H9 (cell line): ENCODE results near the gene PIK3C3. TPM values are rescaled to one million over a fixed set of nuclear protein-coding genes. Genes with fewer than 3 reads are reported as not detected.

ENCODE experiments used
- DNase-seq: peaks from one replicate; pipeline ENCODE4 v3.0.0-alpha.2; 2017
- H2AFZ ChIP-seq: one replicate; pipeline ENCODE4 v1.6.1; 2013; ENCODE audit warnings: mild to moderate bottlenecking, low read length, control low read depth, moderate library complexity
- H2AK5ac ChIP-seq: 2 replicates; pipeline ENCODE4 v1.6.1; 2013; ENCODE audit warnings: low read length, control low read depth, mixed read lengths; ENCODE audit not compliant: insufficient read length
- H2BK120ac ChIP-seq: one replicate; pipeline ENCODE4 v1.6.1; 2013; ENCODE audit warnings: low read depth, mild to moderate bottlenecking, low read length, control low read depth, inconsistent platforms; ENCODE audit not compliant: poor library complexity, severe bottlenecking
- H2BK12ac ChIP-seq: 2 replicates; pipeline ENCODE4 v1.6.1; 2013; ENCODE audit warnings: low read length, control low read depth, mixed read lengths, low read depth; ENCODE audit not compliant: insufficient read length
- H2BK15ac ChIP-seq: 2 replicates; pipeline ENCODE4 v1.6.1; 2013; ENCODE audit warnings: low read depth, low read length, control low read depth
- H2BK20ac ChIP-seq: one replicate; pipeline ENCODE4 v1.6.1; 2013; ENCODE audit warnings: low read depth, mild to moderate bottlenecking, low read length, control low read depth, inconsistent platforms; ENCODE audit not compliant: poor library complexity, severe bottlenecking
- H2BK5ac ChIP-seq: 2 replicates; pipeline ENCODE4 v1.6.1; 2013; ENCODE audit warnings: low read length, control low read depth, mixed read lengths; ENCODE audit not compliant: insufficient read length
- H3K14ac ChIP-seq: 2 replicates; pipeline ENCODE4 v1.6.1; 2013; ENCODE audit warnings: low read length, control low read depth; ENCODE audit not compliant: insufficient read depth
- H3K18ac ChIP-seq: 2 replicates; pipeline ENCODE4 v1.6.1; 2013; ENCODE audit warnings: low read depth, mild to moderate bottlenecking, mixed read lengths, low read length, control low read depth; ENCODE audit not compliant: insufficient read length
- H3K23ac ChIP-seq: 2 replicates; pipeline ENCODE4 v1.6.1; 2013; ENCODE audit warnings: low read length, control low read depth, mixed read lengths, low read depth; ENCODE audit not compliant: insufficient read length
- H3K23me2 ChIP-seq: 2 replicates; pipeline ENCODE4 v1.6.1; 2013; ENCODE audit warnings: low read depth, mild to moderate bottlenecking, mixed read lengths, low read length, control low read depth; ENCODE audit not compliant: insufficient read length, poor library complexity, severe bottlenecking
- H3K27ac ChIP-seq: 2 replicates; pipeline ENCODE4 v1.5.1; 2013; ENCODE audit warnings: low read length, control low read depth, mixed read lengths, low read depth; ENCODE audit not compliant: insufficient read length
- H3K27me3 ChIP-seq: 2 replicates; pipeline ENCODE4 v1.6.1; 2013; ENCODE audit warnings: low read length, control low read depth, inconsistent platforms; ENCODE audit not compliant: insufficient read depth
- H3K4ac ChIP-seq: 2 replicates; pipeline ENCODE4 v1.6.1; 2013; ENCODE audit warnings: low read depth, mild to moderate bottlenecking, control low read depth, inconsistent platforms, low read length, moderate library complexity
- H3K4me1 ChIP-seq: 2 replicates; pipeline ENCODE4 v1.6.1; 2013; ENCODE audit warnings: low read length, control low read depth, inconsistent platforms; ENCODE audit not compliant: insufficient read depth
- H3K4me2 ChIP-seq: 2 replicates; pipeline ENCODE4 v1.6.1; 2013; ENCODE audit warnings: low read length, control low read depth, mixed read lengths; ENCODE audit not compliant: insufficient read length, insufficient read depth
- H3K56ac ChIP-seq: 2 replicates; pipeline ENCODE4 v1.6.1; 2013; ENCODE audit warnings: low read depth, mild to moderate bottlenecking, mixed read lengths, low read length, control low read depth; ENCODE audit not compliant: insufficient read length
- H3K79me1 ChIP-seq: 2 replicates; pipeline ENCODE4 v1.6.1; 2013; ENCODE audit warnings: low read depth, mild to moderate bottlenecking, moderate library complexity, low read length, control low read depth, inconsistent platforms; ENCODE audit not compliant: insufficient read depth, poor library complexity, severe bottlenecking
- H3K79me2 ChIP-seq: 2 replicates; pipeline ENCODE4 v1.6.1; 2013; ENCODE audit warnings: low read length, control low read depth, inconsistent platforms; ENCODE audit not compliant: insufficient read depth
- H3K9ac ChIP-seq: 2 replicates; pipeline ENCODE4 v1.6.1; 2013; ENCODE audit warnings: low read length, control low read depth, mixed read lengths; ENCODE audit not compliant: insufficient read length; ENCODE audit errors: extremely low read depth
- H3K9me3 ChIP-seq: one replicate; pipeline ENCODE4 v1.6.1; 2013; ENCODE audit warnings: low read depth, low read length, inconsistent platforms; ENCODE audit not compliant: control insufficient read depth
- H3T11ph ChIP-seq: one replicate; pipeline ENCODE4 v1.6.1; 2013; ENCODE audit warnings: mild to moderate bottlenecking, low read length, control low read depth, inconsistent platforms
- H4K20me1 ChIP-seq: one replicate; pipeline ENCODE4 v1.6.1; 2013; ENCODE audit not compliant: control insufficient read depth, insufficient read length, insufficient read depth
- H4K5ac ChIP-seq: 2 replicates; pipeline ENCODE4 v1.6.1; 2013; ENCODE audit warnings: low read depth, mild to moderate bottlenecking, mixed read lengths, low read length, control low read depth; ENCODE audit not compliant: insufficient read length
- H4K8ac ChIP-seq: replicated peaks from 2 replicates; pipeline ENCODE4 v1.6.1; 2013; ENCODE audit warnings: low read length, control low read depth, mixed read lengths, low read depth; ENCODE audit not compliant: insufficient read length
- H4K91ac ChIP-seq: 2 replicates; pipeline ENCODE4 v1.6.1; 2013; ENCODE audit warnings: low read depth, mild to moderate bottlenecking, moderate library complexity, mixed read lengths, low read length, control low read depth; ENCODE audit not compliant: insufficient read length
- H3K27ac Mint-ChIP-seq, 3 experiments: 2 replicates in 2 of 3; 3 replicates in 1 of 3; pipeline ENCODE4 v1.8.0; 2020 to 2021; ENCODE audit warnings: mixed read lengths in 3 of 3, mild to moderate bottlenecking in 1 of 3, moderate library complexity in 1 of 3
- H3K27me3 Mint-ChIP-seq: 2 replicates; pipeline ENCODE4 v1.8.0; 2021; ENCODE audit warnings: low read depth, mild to moderate bottlenecking, moderate library complexity, mixed read lengths
- H3K36me3 Mint-ChIP-seq, 3 experiments: 2 replicates in 2 of 3; 3 replicates in 1 of 3; pipeline ENCODE4 v1.8.0; 2020 to 2021; ENCODE audit warnings: low read depth in 3 of 3, mixed read lengths in 3 of 3; ENCODE audit not compliant: insufficient read depth in 1 of 3
- H3K4me1 Mint-ChIP-seq, 2 experiments: 2 replicates each; pipeline ENCODE4 v1.8.0; 2020; ENCODE audit warnings: mixed read lengths in 2 of 2
- H3K4me3 Mint-ChIP-seq, 2 experiments: 2 replicates in 1 of 2; 3 replicates in 1 of 2; pipeline ENCODE4 v1.8.0; 2020 to 2021; ENCODE audit warnings: mild to moderate bottlenecking in 2 of 2, mixed read lengths in 2 of 2, moderate library complexity in 1 of 2
- H3K9me3 Mint-ChIP-seq, 2 experiments: 2 replicates in 1 of 2; 3 replicates in 1 of 2; pipeline ENCODE4 v1.8.0; 2020; ENCODE audit warnings: mild to moderate bottlenecking in 2 of 2, mixed read lengths in 2 of 2, moderate library complexity in 1 of 2
- WGBS: extraction: QIAGEN DNeasy Blood & Tissue Kit; methylation state at CpG from one replicate; pipeline ENCODE4 v1.1.7; 2013; ENCODE audit warnings: missing lambda C conversion rate, low lambda C conversion rate, mixed read lengths; ENCODE audit not compliant: insufficient read length; ENCODE audit errors: extremely low coverage; 5-methylcytosine and 5-hydroxymethylcytosine counted together
- total RNA-seq: library from RNA; stranded (reverse); gene quantifications from 2 replicates; pipeline ENCODE4 v1.2.1, GENCODE V29; 2021
- TF ChIP-seq, protein P1 (sequence below): fragments of 200-600 bp; sonication (generic); conservative IDR thresholded peaks from 3 replicates; pipeline ENCODE4 v1.8.0; 2021; ENCODE audit warnings: antibody characterized with exemption, mild to moderate bottlenecking

PIK3C3 gene
- total RNA-seq, 1 experiment from 2014 or later, result 48.8 TPM

DNA sequence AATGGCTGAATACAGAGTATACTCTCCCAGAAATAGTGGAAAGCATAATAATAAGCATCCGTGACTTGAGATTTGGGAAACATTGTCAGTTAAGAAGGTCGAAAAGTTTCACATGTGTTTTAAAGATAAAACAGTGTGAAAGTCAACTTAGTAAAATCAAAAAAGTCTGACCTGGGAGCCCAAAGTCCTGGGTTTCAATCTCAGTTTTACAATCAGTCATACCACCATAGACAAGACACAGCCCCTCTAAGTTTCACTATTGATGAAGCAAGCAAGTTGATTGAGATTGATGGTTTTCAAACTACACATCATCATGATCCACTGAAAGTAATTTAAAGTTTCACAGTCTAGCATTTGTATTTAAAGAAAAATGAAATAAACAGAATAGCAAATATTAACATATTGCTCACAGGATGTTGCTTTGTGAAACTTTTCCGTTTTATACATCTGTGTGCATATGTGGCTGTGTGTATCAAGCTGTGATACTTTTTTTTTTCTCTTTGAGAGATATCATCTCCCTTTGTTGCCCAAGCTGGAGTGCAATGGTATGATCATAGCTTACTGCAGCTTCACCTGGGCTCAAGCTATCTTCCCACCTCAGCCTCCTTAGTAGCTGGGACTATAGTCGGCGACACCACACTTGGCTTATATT, 71.1 kb downstream of the PIK3C3 start:
- no CpG with 5 or more reads among the region's 5 CpGs for WGBS
- Histone ChIP-seq H3K4me1 (no peaks in the 10 kb centered on the region), H3K4me2 (no peak overlapping the region), H4K91ac (no peak overlapping the region), H2AK5ac (no peak overlapping the region), H3K18ac (no peak overlapping the region), H3K23ac (no peak overlapping the region), H3K27ac (no peak overlapping the region), H3K79me2 (no peaks in the 10 kb centered on the region), H3K4ac (no peak overlapping the region), H2BK5ac (no peak overlapping the region), H2BK12ac (no peak overlapping the region), H3K14ac (no peak overlapping the region), H2BK20ac (no peak overlapping the region), H3K9me3 (no peaks in the 10 kb centered on the region), H4K5ac (no peak overlapping the region), H3K56ac (no peak overlapping the region), H2AFZ (no peak overlapping the region), H3K27me3 (no peaks in the 10 kb centered on the region), H3K9ac (no peak overlapping the region), H4K8ac (no peak overlapping the region), H3K23me2 (no peaks in the 10 kb centered on the region), H3K79me1 (no peaks in the 10 kb centered on the region), H2BK15ac (no peak overlapping the region), H2BK120ac (no peak overlapping the region), H4K20me1 (no peaks in the 10 kb centered on the region), H3T11ph (no peak overlapping the region)
- Mint-ChIP-seq H3K36me3 (peaks cover under 1 to 14% (median 8%) of the 10 kb centered on the region in 3 experiments; a peak in 6 of 7 replicates), H3K4me3 (no peak overlapping the region), H3K4me1 (no peaks in the 10 kb centered on the region), H3K27ac (no peak overlapping the region), H3K27me3 (no peaks in the 10 kb centered on the region), H3K9me3 (no peaks in the 10 kb centered on the region)
- TF ChIP-seq, protein P1, sequence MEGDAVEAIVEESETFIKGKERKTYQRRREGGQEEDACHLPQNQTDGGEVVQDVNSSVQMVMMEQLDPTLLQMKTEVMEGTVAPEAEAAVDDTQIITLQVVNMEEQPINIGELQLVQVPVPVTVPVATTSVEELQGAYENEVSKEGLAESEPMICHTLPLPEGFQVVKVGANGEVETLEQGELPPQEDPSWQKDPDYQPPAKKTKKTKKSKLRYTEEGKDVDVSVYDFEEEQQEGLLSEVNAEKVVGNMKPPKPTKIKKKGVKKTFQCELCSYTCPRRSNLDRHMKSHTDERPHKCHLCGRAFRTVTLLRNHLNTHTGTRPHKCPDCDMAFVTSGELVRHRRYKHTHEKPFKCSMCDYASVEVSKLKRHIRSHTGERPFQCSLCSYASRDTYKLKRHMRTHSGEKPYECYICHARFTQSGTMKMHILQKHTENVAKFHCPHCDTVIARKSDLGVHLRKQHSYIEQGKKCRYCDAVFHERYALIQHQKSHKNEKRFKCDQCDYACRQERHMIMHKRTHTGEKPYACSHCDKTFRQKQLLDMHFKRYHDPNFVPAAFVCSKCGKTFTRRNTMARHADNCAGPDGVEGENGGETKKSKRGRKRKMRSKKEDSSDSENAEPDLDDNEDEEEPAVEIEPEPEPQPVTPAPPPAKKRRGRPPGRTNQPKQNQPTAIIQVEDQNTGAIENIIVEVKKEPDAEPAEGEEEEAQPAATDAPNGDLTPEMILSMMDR, result no peak
- no peak for DNase-seq
